GM21360 (cell line): ENCODE data around the gene ABLIM2.
"Not testable (repeated sequence)": the region's sequence is repeated elsewhere in the genome, so short reads cannot be mapped to it uniquely, and the experiment has no call there.

ENCODE experiments used
- ATAC-seq: cut with Tn5 transposase; IDR thresholded peaks from one replicate; pipeline ENCODE4 v1.9.1; 2021; ENCODE audit warnings: mild to moderate bottlenecking, moderate library complexity; ENCODE audit not compliant: unreplicated experiment

ABLIM2 gene

DNA sequence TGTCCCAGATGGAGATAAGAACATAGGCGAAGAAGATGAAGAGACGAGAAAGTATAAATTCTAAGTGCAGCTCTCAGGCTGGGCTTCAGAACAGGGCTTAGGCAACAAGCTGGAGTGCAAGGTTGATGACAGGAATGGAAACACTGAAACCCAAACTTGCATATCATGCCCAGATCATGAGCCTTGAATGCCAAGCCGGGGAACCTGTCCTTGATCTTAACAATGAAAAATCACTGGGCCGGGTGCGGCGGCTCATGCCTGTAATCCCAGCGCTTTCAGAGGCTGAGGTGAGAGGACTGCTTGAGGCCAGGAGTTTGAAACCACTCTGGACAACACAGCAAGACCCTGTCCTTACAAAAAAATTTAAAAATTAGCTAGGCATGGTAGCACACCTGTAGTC lies 236.1 kb downstream of the ABLIM2 start:
- no peak for ATAC-seq

DNA sequence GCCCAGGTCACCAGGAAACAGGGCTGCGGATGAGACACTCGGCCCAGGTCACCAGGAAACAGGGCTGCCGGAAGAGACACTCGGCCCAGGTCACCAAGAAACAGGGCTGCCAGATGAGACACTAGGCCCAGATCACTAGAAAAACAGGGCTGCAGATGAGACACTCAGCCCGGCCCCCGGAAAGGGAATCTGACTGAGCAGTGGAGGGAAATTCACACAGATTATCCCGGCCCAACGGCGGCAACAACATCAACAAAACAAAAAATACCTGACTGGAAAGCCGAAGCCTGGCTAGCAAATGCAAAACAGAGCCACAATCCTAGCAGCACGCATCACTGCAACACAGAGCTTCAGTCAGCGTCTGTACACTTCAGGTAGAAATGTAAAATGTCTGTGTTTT lies 239.6 kb downstream of the ABLIM2 start:
- no peak for ATAC-seq

GRCh38 chr4:7918187-7918586 lies 240.4 kb downstream of the ABLIM2 start:
- not testable (repeated sequence) for ATAC-seq

- ATAC-seq: no peak
Observed at GRCh38 chr4:7917669-7918068, 240.9 kb downstream of the ABLIM2 start.

GRCh38 chr4:7915875-7916242 lies 242.8 kb downstream of the ABLIM2 start:
- ATAC-seq: no peak
